Trophoblast cell (in vitro differentiated cells and primary cell): ENCODE measurements around the gene LOXL3.

Source experiments
- DNase-seq, 2 donors: peaks; one replicate each; pipeline ENCODE4 v3.0.0-alpha.2; 2016
- H2AFZ ChIP-seq: 2 replicates; pipeline ENCODE4 v1.6.1; 2013; ENCODE audit warnings: low read length, moderate library complexity, mild to moderate bottlenecking; ENCODE audit not compliant: insufficient read depth, poor library complexity
- H2AK5ac ChIP-seq: 2 replicates; pipeline ENCODE4 v1.6.1; 2013; ENCODE audit warnings: mild to moderate bottlenecking, low read length
- H2BK120ac ChIP-seq: 2 replicates; pipeline ENCODE4 v1.6.1; 2013; ENCODE audit warnings: low read length, mild to moderate bottlenecking, moderate library complexity; ENCODE audit not compliant: insufficient read depth, poor library complexity
- H2BK12ac ChIP-seq: 2 replicates; pipeline ENCODE4 v1.6.1; 2013; ENCODE audit warnings: mild to moderate bottlenecking, low read length, moderate library complexity
- H2BK5ac ChIP-seq: 2 replicates; pipeline ENCODE4 v1.6.1; 2013; ENCODE audit warnings: low read length, low read depth, moderate library complexity, mild to moderate bottlenecking; ENCODE audit not compliant: poor library complexity
- H3K14ac ChIP-seq: 2 replicates; pipeline ENCODE4 v1.6.1; 2013; ENCODE audit warnings: mild to moderate bottlenecking, low read length
- H3K18ac ChIP-seq: 2 replicates; pipeline ENCODE4 v1.6.1; 2013; ENCODE audit warnings: mild to moderate bottlenecking, low read length
- H3K23ac ChIP-seq: 2 replicates; pipeline ENCODE4 v1.6.1; 2013; ENCODE audit warnings: low read length
- H3K27ac ChIP-seq: 2 replicates; pipeline ENCODE4 v1.5.1; 2013; ENCODE audit warnings: low read depth, mild to moderate bottlenecking, inconsistent platforms, low read length, moderate library complexity
- H3K27me3 ChIP-seq: 2 replicates; pipeline ENCODE4 v1.6.1; 2013; ENCODE audit warnings: inconsistent platforms, mild to moderate bottlenecking, low read length, moderate library complexity; ENCODE audit not compliant: insufficient read depth
- H3K36me3 ChIP-seq, 2 experiments: 1 replicate in 1 of 2; 2 replicates in 1 of 2; pipeline ENCODE4 v1.6.1; 2013; ENCODE audit warnings: low read length in 2 of 2, mild to moderate bottlenecking in 2 of 2, moderate library complexity in 1 of 2; ENCODE audit not compliant: insufficient read depth in 2 of 2, control insufficient read depth in 1 of 2
- H3K4ac ChIP-seq: 2 replicates; pipeline ENCODE4 v1.6.1; 2013; ENCODE audit warnings: low read depth, mild to moderate bottlenecking, low read length, moderate library complexity
- H3K4me1 ChIP-seq, 2 experiments: 1 replicate in 1 of 2; 2 replicates in 1 of 2; pipeline ENCODE4 v1.6.1; 2013; ENCODE audit warnings: low read length in 2 of 2, mild to moderate bottlenecking in 2 of 2, moderate library complexity in 1 of 2; ENCODE audit not compliant: insufficient read depth in 2 of 2, control insufficient read depth in 1 of 2
- H3K4me2 ChIP-seq: 2 replicates; pipeline ENCODE4 v1.6.1; 2013; ENCODE audit warnings: inconsistent platforms, mild to moderate bottlenecking, low read length, moderate library complexity
- H3K4me3 ChIP-seq: 2 replicates; pipeline ENCODE4 v1.5.1; 2013; ENCODE audit warnings: mild to moderate bottlenecking, low read depth, low read length, inconsistent platforms
- H3K79me1 ChIP-seq: one replicate; pipeline ENCODE4 v1.6.1; 2013; ENCODE audit warnings: low read length
- H3K79me2 ChIP-seq: 2 replicates; pipeline ENCODE4 v1.6.1; 2013; ENCODE audit warnings: low read length, mild to moderate bottlenecking; ENCODE audit not compliant: control insufficient read depth, insufficient read depth, poor library complexity
- H3K9ac ChIP-seq: 2 replicates; pipeline ENCODE4 v1.6.1; 2013; ENCODE audit warnings: mild to moderate bottlenecking, low read length
- H3K9me3 ChIP-seq: 2 replicates; pipeline ENCODE4 v1.6.1; 2013; ENCODE audit warnings: low read depth, mild to moderate bottlenecking, control low read depth, inconsistent platforms, low read length; ENCODE audit not compliant: insufficient read depth
- H4K12ac ChIP-seq: 2 replicates; pipeline ENCODE4 v1.6.1; 2013; ENCODE audit warnings: low read depth, mild to moderate bottlenecking, low read length, moderate library complexity
- H4K8ac ChIP-seq: 2 replicates; pipeline ENCODE4 v1.6.1; 2013; ENCODE audit warnings: low read depth, mild to moderate bottlenecking, low read length, moderate library complexity
- H4K91ac ChIP-seq: one replicate; pipeline ENCODE4 v1.6.1; 2013; ENCODE audit warnings: low read depth, mild to moderate bottlenecking, low read length, moderate library complexity
- WGBS: extraction: QIAGEN DNeasy Blood & Tissue Kit; methylation state at CpG from one replicate; pipeline ENCODE4 v1.1.7; 2013; ENCODE audit warnings: missing lambda C conversion rate; ENCODE audit not compliant: insufficient read length, insufficient coverage; ENCODE audit errors: extremely low coverage; 5-methylcytosine and 5-hydroxymethylcytosine counted together

LOXL3 gene

GRCh38 chr2:74532222-74532621 is 21.5 kb downstream of the LOXL3 start:
- Histone ChIP-seq H3K79me2 (peaks cover 13% of the 10 kb centered on the region), H2AFZ (no peak overlapping the region), H3K79me1 (peaks cover 11% of the 10 kb centered on the region), H4K8ac (no peak overlapping the region), H3K9ac (no peak overlapping the region), H3K4me3 (no peak overlapping the region), H3K36me3 (peaks cover 20 to 27% of the 10 kb centered on the region in 2 experiments), H3K14ac (no peak overlapping the region), H3K4me1 (peaks cover 9 to 13% of the 10 kb centered on the region in 2 experiments), H4K12ac (no peak overlapping the region), H4K91ac (no peak overlapping the region), H2BK5ac (no peak overlapping the region), H2AK5ac (no peak overlapping the region), H2BK12ac (no peak overlapping the region), H3K4ac (no peak overlapping the region), H3K18ac (no peak overlapping the region), H2BK120ac (no peak overlapping the region), H3K27ac (no peak overlapping the region), H3K27me3 (no peaks in the 10 kb centered on the region), H3K4me2 (no peak overlapping the region), H3K9me3 (no peaks in the 10 kb centered on the region), H3K23ac (no peak overlapping the region)
- DNase-seq: peak in 1 of 2 donors; percentile 55

DNA sequence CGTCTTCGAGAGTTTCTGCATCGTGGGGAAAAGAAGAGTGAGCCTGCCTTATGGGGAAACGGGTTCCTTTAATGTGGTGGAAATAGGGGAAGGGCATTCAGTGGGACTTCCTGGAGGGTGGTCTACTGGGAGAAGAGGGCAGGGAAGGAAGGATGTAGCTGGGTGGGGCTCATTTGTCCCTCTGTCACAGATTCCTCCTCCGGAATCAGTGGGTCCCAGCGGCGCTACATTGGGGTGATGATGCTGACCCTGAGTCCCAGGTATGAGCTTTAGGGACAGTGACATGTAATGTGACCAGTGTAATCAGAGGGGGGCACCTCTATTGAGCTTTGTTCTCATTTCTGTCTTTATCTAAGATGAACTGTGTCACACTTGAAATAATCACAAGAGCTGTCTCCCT is 22.1 kb downstream of the LOXL3 start:
- no peaks in the 10 kb centered on the region for H3K9me3 ChIP-seq
- H4K91ac ChIP-seq: no peak overlapping the region
- peaks cover 26 to 32% of the 10 kb centered on the region in 2 experiments for H3K36me3 ChIP-seq
- no peak overlapping the region for H3K23ac ChIP-seq
- no peak overlapping the region for H2BK12ac ChIP-seq
- H3K79me2 ChIP-seq: peaks cover 13% of the 10 kb centered on the region
- H3K27me3 ChIP-seq: no peaks in the 10 kb centered on the region
- H4K8ac ChIP-seq: no peak overlapping the region
- H3K9ac ChIP-seq: no peak overlapping the region
- no peak overlapping the region for H2BK5ac ChIP-seq
- no peak for DNase-seq
- no CpG with 5 or more reads among the region's 7 CpGs for WGBS
- H3K14ac ChIP-seq: no peak overlapping the region
- H3K27ac ChIP-seq: no peak overlapping the region
- H3K18ac ChIP-seq: no peak overlapping the region
- H2AK5ac ChIP-seq: no peak overlapping the region
- no peak overlapping the region for H2AFZ ChIP-seq
- no peak overlapping the region for H3K4ac ChIP-seq
- no peak overlapping the region for H3K4me3 ChIP-seq
- no peak overlapping the region for H4K12ac ChIP-seq
- no peak overlapping the region for H2BK120ac ChIP-seq
- peaks cover 11% of the 10 kb centered on the region for H3K79me1 ChIP-seq
- H3K4me2 ChIP-seq: no peak overlapping the region
- peaks cover 9 to 13% of the 10 kb centered on the region in 2 experiments for H3K4me1 ChIP-seq

DNA sequence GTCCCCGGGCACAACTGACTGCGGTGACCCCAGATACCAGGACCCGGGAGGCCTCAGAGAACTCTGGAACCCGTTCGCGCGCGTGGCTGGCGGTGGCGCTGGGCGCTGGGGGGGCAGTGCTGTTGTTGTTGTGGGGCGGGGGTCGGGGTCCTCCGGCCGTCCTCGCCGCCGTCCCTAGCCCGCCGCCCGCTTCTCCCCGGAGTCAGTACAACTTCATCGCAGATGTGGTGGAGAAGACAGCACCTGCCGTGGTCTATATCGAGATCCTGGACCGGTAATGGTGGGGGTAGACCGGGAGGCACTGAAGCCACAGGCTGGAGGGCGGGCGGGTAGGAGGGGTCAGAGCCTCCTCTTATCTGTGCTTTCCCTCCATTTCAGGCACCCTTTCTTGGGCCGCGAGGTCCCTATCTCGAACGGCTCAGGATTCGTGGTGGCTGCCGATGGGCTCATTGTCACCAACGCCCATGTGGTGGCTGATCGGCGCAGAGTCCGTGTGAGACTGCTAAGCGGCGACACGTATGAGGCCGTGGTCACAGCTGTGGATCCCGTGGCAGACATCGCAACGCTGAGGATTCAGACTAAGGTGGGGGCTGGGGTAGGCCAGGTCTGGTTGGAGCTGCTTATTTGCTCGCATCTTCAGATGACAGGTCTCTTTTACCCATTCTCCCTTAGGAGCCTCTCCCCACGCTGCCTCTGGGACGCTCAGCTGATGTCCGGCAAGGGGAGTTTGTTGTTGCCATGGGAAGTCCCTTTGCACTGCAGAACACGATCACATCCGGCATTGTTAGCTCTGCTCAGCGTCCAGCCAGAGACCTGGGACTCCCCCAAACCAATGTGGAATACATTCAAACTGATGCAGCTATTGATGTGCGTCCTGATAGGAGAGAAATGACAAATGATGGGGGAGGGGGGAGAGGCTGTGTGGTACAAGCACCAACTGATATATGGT is 23.2 kb downstream of the LOXL3 start:
- peak overlapping the region; percentile 93 for H2AFZ ChIP-seq
- peak overlapping the region; percentile 84 for H3K4me3 ChIP-seq
- H2BK12ac ChIP-seq: peak overlapping the region; percentile 7
- peak overlapping the region; percentile 69 for H2BK120ac ChIP-seq
- peaks cover 9 to 13% of the 10 kb centered on the region in 2 experiments for H3K4me1 ChIP-seq
- H3K14ac ChIP-seq: peak overlapping the region; percentile 88
- no peaks in the 10 kb centered on the region for H3K27me3 ChIP-seq
- peak overlapping the region; percentile 59 for H3K4me2 ChIP-seq
- peaks cover 11% of the 10 kb centered on the region for H3K79me1 ChIP-seq
- peak; percentile 20 to 38 for DNase-seq
- no CpG with 5 or more reads among the region's 54 CpGs for WGBS
- no peaks in the 10 kb centered on the region for H3K9me3 ChIP-seq
- H4K8ac ChIP-seq: peak overlapping the region; percentile 93
- H4K91ac ChIP-seq: peak overlapping the region; percentile 95
- peaks cover 13% of the 10 kb centered on the region for H3K79me2 ChIP-seq
- H3K27ac ChIP-seq: no peak overlapping the region
- no peak overlapping the region for H3K23ac ChIP-seq
- peak overlapping the region; percentile 73 for H3K4ac ChIP-seq
- peak overlapping the region; percentile 69 for H2BK5ac ChIP-seq
- H3K9ac ChIP-seq: peak overlapping the region; percentile 85
- H3K18ac ChIP-seq: peak overlapping the region; percentile 94
- peak overlapping the region; percentile 38 for H2AK5ac ChIP-seq
- peaks cover 32 to 42% of the 10 kb centered on the region in 2 experiments for H3K36me3 ChIP-seq
- H4K12ac ChIP-seq: peak overlapping the region; percentile 0

GRCh38 chr2:74529357-74530238 is 24.1 kb downstream of the LOXL3 start, which contains the start of the genes AUP1 and HTRA2:
Gene AUP1 (minus strand): TSS chr2:74529706. CDS start chr2:74529629, 77 bp downstream.
Gene HTRA2 (plus strand): TSS chr2:74529933. CDS start chr2:74530007, 74 bp downstream.
- Histone ChIP-seq H2BK120ac (peak within 1 kb of the TSS; percentile 69), H3K4me3 (peak within 1 kb of the TSS; percentile 98), H3K4ac (peak within 1 kb of the TSS; percentile 77), H4K12ac (peak within 1 kb of the TSS; percentile 45), H3K27ac (peak within 1 kb of the TSS; percentile 46), H3K36me3 (peaks cover 32 to 45% of the 10 kb centered on the region in 2 experiments), H2BK5ac (peak within 1 kb of the TSS; percentile 86), H3K4me2 (peak within 1 kb of the TSS; percentile 93), H3K4me1 (peaks cover 9 to 13% of the 10 kb centered on the region in 2 experiments), H3K23ac (no peak within 1 kb of the TSS), H3K27me3 (no peaks in the 10 kb centered on the region), H4K91ac (peak within 1 kb of the TSS; percentile 95), H2AK5ac (peak within 1 kb of the TSS; percentile 66), H4K8ac (peak within 1 kb of the TSS; percentile 93), H3K14ac (peak within 1 kb of the TSS; percentile 88), H2BK12ac (peak within 1 kb of the TSS; percentile 7), H3K79me1 (peaks cover 11% of the 10 kb centered on the region), H3K9ac (peak within 1 kb of the TSS; percentile 97), H3K79me2 (peaks cover 13% of the 10 kb centered on the region), H3K9me3 (no peaks in the 10 kb centered on the region), H3K18ac (peak within 1 kb of the TSS; percentile 94), H2AFZ (peak within 1 kb of the TSS; percentile 93)
- WGBS: no CpG with 5 or more reads among the region's 87 CpGs
- DNase-seq: peak; percentile 96
